ENCODE results near the gene DGKI. TPM values are rescaled to one million over a fixed set of nuclear protein-coding genes. Genes with fewer than 3 reads are reported as not detected.
"Not testable (repeated sequence)": the region's sequence is repeated elsewhere in the genome, so short reads cannot be mapped to it uniquely, and the experiment has no call there.

The DGKI gene
- total RNA-seq, 1 experiment from 2014 or later = 4.0 TPM

- no peak for DNase-seq (ENCODE audit: low read depth)
Observed at GRCh38 chr7:137835486-137836112, 11.2 kb downstream of the DGKI start.

- DNase-seq (ENCODE audit: low read depth) = no peak
Observed at GRCh38 chr7:137834552-137834951, 12.2 kb downstream of the DGKI start.

GRCh38 chr7:137832990-137833389, 13.8 kb downstream of the DGKI start:
- not testable (repeated sequence) for DNase-seq (ENCODE audit: low read depth)

- DNase-seq (ENCODE audit: low read depth) = no peak
Observed at GRCh38 chr7:137832382-137832781, 14.4 kb downstream of the DGKI start.

GRCh38 chr7:137831555-137831954, 15.2 kb downstream of the DGKI start:
- DNase-seq (ENCODE audit: low read depth) = not testable (repeated sequence)

- DNase-seq (ENCODE audit: low read depth) = no peak
Observed at GRCh38 chr7:137829337-137829992, 17.3 kb downstream of the DGKI start.

DNA sequence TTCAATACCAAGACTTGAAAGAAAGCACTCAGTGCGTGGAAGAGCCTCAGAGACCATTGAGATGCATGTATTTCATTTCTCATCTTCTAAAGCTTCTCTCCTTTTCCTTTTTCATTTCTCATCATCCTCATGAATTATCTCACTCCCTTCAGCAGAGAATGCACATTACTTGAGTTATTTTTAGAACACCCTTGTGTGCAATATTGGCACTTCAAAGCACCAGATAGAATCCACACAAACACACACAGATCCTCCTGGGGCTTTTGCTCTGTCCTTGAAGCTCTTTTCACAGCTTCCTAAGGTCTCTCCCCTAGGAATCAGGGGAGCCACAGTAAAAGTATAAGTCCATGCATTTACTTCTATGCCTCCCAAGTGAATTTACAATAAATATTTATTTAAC, 18.3 kb downstream of the DGKI start:
- DNase-seq (ENCODE audit: low read depth) = no peak

GRCh38 chr7:137825489-137825888, 21.3 kb downstream of the DGKI start:
- DNase-seq (ENCODE audit: low read depth) = no peak

DNA sequence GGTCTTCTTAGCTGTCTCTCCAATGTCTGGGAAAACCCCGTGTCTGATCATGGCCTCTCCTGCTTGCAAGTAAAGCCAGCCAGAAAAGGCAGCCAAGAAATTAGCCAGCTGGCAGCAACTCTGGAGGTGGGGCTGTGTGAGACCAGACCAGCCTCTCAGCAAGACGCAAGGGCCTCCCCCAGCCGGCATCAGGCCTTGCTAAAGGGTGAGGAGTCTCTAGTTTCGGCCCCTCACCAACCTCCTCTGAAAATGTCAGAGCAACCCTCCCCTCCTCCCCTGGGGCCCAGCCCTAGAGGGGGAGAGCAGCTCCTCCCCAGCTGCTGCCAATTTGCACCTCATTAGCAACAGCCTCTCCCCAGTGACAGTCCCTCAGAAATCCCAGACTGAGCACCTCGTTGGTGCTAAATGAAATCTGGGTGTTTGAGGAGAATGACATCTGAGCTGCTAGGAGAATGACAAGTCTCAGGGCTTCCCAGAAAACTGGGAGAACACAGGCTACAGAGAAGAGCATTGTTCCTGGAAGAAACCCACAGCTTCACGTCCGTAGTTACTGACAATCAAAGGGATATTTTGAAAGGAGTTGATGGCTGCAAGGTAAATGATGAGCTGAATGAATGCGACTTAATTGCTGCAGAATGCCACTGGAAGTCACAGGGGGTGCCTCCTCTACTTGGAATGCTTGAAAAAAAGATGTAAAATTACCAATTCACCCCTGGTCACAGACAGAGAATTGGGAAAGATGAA, 25.9 kb downstream of the DGKI start:
- peak; percentile 42 for DNase-seq (ENCODE audit: low read depth)

- DNase-seq (ENCODE audit: low read depth) = no peak
Observed at GRCh38 chr7:137820156-137820555, 26.6 kb downstream of the DGKI start.

- peak; percentile 36 for DNase-seq (ENCODE audit: low read depth)
Observed at GRCh38 chr7:137818036-137818435, 28.7 kb downstream of the DGKI start.

- DNase-seq (ENCODE audit: low read depth) = peak; percentile 29
Observed at GRCh38 chr7:137816696-137817320, 30.0 kb downstream of the DGKI start.

DNA sequence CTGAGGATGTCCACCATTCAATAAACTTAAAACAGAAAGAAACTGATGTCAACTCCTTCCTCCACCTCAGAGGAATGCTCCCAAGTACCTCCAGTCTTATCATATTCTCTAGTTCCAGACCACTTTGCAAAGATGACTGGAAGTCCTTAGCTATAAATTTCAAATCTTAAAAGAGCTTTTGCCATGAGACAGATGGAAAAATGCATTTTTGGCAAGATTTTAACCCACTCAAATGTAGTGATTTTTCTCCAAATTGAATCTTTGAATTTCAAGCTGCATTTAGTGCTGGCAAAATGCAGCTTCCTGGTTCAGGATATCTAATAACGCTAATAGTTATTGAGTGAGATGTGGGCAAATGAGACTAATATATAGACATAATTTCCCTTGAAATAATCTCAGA, 33.2 kb downstream of the DGKI start:
- no peak for DNase-seq (ENCODE audit: low read depth)

GRCh38 chr7:137810248-137810647, 36.5 kb downstream of the DGKI start:
- DNase-seq (ENCODE audit: low read depth) = no peak

DNA sequence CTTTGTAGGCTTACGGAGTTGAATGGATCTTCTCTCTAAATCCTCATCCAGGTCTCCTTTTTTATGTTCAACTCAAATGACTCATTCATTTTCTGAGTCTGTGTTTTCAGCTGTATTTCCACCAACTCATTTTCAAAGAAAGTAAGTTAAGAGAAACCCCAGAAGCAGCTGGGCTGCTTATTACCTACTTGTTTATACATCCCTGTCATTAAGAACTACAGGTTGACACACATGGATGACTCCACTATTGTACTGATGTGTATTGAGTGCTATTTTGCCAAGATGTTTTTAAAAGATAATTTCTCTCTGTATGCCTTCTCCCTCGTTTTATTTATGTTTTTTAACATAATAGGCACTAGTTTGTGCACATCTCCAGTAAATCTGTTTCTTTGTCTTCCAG, 41.9 kb downstream of the DGKI start:
- no peak for DNase-seq (ENCODE audit: low read depth)

DNA sequence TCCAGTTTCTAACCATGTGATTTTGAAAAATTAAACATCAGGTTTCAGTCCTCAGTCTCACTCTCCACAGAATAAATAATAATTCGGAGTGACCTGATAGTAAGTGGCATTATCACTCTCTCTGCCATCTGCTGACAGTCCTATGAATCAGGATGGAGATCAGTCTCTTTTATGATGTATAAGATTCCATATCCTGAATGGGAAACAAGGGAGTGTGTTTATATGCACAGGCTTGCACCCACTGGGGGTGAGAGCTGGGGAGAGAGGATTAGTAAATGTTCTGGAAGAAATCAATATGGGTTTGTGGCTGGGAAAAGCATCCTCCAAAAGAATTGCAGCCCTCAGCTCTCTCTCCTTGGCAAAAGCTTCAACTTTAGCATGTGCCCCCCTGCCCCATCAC, 45.3 kb downstream of the DGKI start:
- no peak for DNase-seq (ENCODE audit: low read depth)

- peak; percentile 56 for DNase-seq (ENCODE audit: low read depth)
Observed at GRCh38 chr7:137801003-137801402, 45.8 kb downstream of the DGKI start.

DNA sequence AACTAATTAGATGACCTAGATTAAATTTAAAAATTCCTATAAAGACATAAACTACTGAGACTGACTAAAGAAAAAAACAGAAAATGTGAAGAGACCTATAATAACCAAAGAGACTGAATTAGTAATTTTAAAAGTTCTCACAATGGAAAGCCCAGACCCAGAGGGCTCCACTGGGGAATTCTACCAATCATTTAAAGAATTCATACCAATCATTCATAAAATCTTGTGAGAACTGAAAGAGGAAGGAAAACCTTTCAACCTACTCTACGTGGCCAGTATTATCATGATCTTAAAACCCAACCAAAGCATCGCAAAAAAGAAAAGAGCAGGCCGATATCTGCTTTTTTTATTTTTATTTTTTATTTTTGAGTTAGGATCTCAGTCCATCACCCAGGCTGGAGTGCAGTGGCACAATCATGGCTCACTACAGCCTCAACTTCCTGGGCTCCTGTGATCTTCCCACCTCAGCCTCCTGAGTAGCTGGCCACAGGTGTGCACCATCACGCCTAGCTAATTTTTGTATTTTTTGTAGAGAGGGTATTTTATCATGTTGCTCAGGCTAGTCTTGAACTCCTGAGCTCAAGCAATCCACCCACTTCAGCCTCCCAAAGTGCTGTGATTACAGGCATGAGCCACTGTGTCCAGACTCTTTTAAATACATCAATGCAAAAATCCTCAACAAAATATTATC, 48.6 kb downstream of the DGKI start:
- DNase-seq (ENCODE audit: low read depth) = no peak

- DNase-seq (ENCODE audit: low read depth) = no peak
Observed at GRCh38 chr7:137795211-137795610, 51.6 kb downstream of the DGKI start.

- no peak for DNase-seq (ENCODE audit: low read depth)
Observed at GRCh38 chr7:137791930-137792329, 54.8 kb downstream of the DGKI start.

GRCh38 chr7:137790828-137791227, 55.9 kb downstream of the DGKI start:
- no peak for DNase-seq (ENCODE audit: low read depth)

Measured in RPMI7951 (cell line).